WTC11 (cell line): ENCODE measurements around the gene FCMR. TPM values are rescaled to one million over a fixed set of nuclear protein-coding genes. Genes with fewer than 3 reads are reported as not detected.

Experiments used
- ATAC-seq: fragments of 200-7000 bp; cut with Tn5 transposase; 2 replicates; pipeline ENCODE4 v1.10.0; 2021; ENCODE audit warnings: mild to moderate bottlenecking, moderate library complexity
- CTCF ChIA-PET: fragments of 300-600 bp; sonication (Branson Sonifier 250); formaldehyde crosslinking; loops from one replicate; lab custom pipeline; 2021; ENCODE audit warnings: antibody characterized with exemption; lab: Charles Lee
- POLR2A ChIA-PET: fragments of 350-600 bp; sonication (Branson Sonifier 250); formaldehyde crosslinking; loops from one replicate; lab custom pipeline; 2021; ENCODE audit warnings: antibody characterized with exemption; lab: Charles Lee
- DNase-seq: peaks from one replicate; pipeline ENCODE4 v3.0.0; 2021; ENCODE audit warnings: low spot score
- H3K27ac Mint-ChIP-seq: 2 replicates; pipeline ENCODE4 v1.8.0; 2021; ENCODE audit warnings: mixed read lengths
- H3K27me3 Mint-ChIP-seq: 2 replicates; pipeline ENCODE4 v1.8.0; 2021; ENCODE audit warnings: low read depth, mild to moderate bottlenecking, moderate library complexity, mixed read lengths
- H3K36me3 Mint-ChIP-seq: 2 replicates; pipeline ENCODE4 v1.8.0; 2021; ENCODE audit warnings: mixed read lengths
- H3K4me1 Mint-ChIP-seq: 2 replicates; pipeline ENCODE4 v1.8.0; 2022; ENCODE audit warnings: mixed read lengths
- H3K4me3 Mint-ChIP-seq: 2 replicates; pipeline ENCODE4 v1.8.0; 2021; ENCODE audit warnings: mild to moderate bottlenecking, moderate library complexity, mixed read lengths
- H3K9me3 Mint-ChIP-seq: 2 replicates; pipeline ENCODE4 v1.8.0; 2021; ENCODE audit warnings: mixed read lengths
- CREM ChIP-seq: sonication (generic); formaldehyde crosslinking; IDR thresholded peaks from 2 replicates; pipeline ENCODE4 v1.8.1; 2022; ENCODE audit warnings: mild to moderate bottlenecking, missing genetic modification reagents, moderate library complexity
- ELF4 ChIP-seq: sonication (generic); formaldehyde crosslinking; IDR thresholded peaks from 2 replicates; pipeline ENCODE4 v1.8.1; 2022; ENCODE audit warnings: low read depth, mild to moderate bottlenecking, moderate library complexity, missing genetic modification reagents
- GABPB1 ChIP-seq: sonication (generic); formaldehyde crosslinking; IDR thresholded peaks from 2 replicates; pipeline ENCODE4 v1.8.1; 2023; ENCODE audit warnings: mild to moderate bottlenecking, missing genetic modification reagents
- MXD4 ChIP-seq: fragments of 250-450 bp; sonication (Bioruptor Pico); IDR thresholded peaks from 2 replicates; pipeline ENCODE4 v1.8.0; 2021; ENCODE audit warnings: mild to moderate bottlenecking, moderate library complexity, borderline replicate concordance
- SOX15 ChIP-seq: fragments of 250-450 bp; sonication (Bioruptor Pico); IDR thresholded peaks from 2 replicates; pipeline ENCODE4 v1.9.0; 2021; ENCODE audit warnings: mild to moderate bottlenecking
- TP53 ChIP-seq: sonication (generic); formaldehyde crosslinking; IDR thresholded peaks from 2 replicates; pipeline ENCODE4 v1.8.1; 2023; ENCODE audit warnings: mild to moderate bottlenecking, missing genetic modification reagents
- ZNF121 ChIP-seq: sonication (generic); formaldehyde crosslinking; IDR thresholded peaks from 2 replicates; pipeline ENCODE4 v1.8.0; 2023; ENCODE audit warnings: missing genetic modification reagents
- ZNF263 ChIP-seq: sonication (generic); formaldehyde crosslinking; IDR thresholded peaks from 2 replicates; pipeline ENCODE4 v1.8.1; 2022; ENCODE audit warnings: low read depth, mild to moderate bottlenecking, moderate library complexity, missing genetic modification reagents
- ZNF423 ChIP-seq: fragments of 250-450 bp; sonication (Bioruptor Pico); IDR thresholded peaks from 2 replicates; pipeline ENCODE4 v2.1.2; 2022; ENCODE audit warnings: mild to moderate bottlenecking, moderate library complexity
- total RNA-seq: library from RNA; stranded (reverse); gene quantifications from 3 replicates; pipeline ENCODE4 v1.2.3, GENCODE V29; 2021
- TF ChIP-seq, protein P1 (sequence below): sonication (generic); formaldehyde crosslinking; IDR thresholded peaks from 2 replicates; pipeline ENCODE4 v1.8.1; 2023; ENCODE audit warnings: mild to moderate bottlenecking, missing genetic modification reagents
- TF ChIP-seq, protein P2 (sequence below): fragments of 250-450 bp; sonication (Bioruptor Pico); IDR thresholded peaks from 2 replicates; pipeline ENCODE4 v1.8.0; 2021; ENCODE audit warnings: mild to moderate bottlenecking
- TF ChIP-seq, protein P3 (sequence below): sonication (generic); formaldehyde crosslinking; IDR thresholded peaks from 2 replicates; pipeline ENCODE4 v1.8.0; 2022; ENCODE audit warnings: missing genetic modification reagents
- TF ChIP-seq, protein P4 (sequence below): sonication (generic); formaldehyde crosslinking; IDR thresholded peaks from 2 replicates; pipeline ENCODE4 v1.8.1; 2022; ENCODE audit warnings: mild to moderate bottlenecking, moderate library complexity, missing genetic modification reagents
- TF ChIP-seq, protein P5 (sequence below): fragments of 250-450 bp; sonication (Bioruptor Pico); IDR thresholded peaks from 2 replicates; pipeline ENCODE4 v1.9.0; 2021; ENCODE audit warnings: mild to moderate bottlenecking, borderline replicate concordance
- TF ChIP-seq, protein P6 (sequence below): sonication (generic); formaldehyde crosslinking; IDR thresholded peaks from 2 replicates; pipeline ENCODE4 v1.8.1; 2023; ENCODE audit warnings: mild to moderate bottlenecking, missing genetic modification reagents, borderline replicate concordance
- TF ChIP-seq, protein P7 (sequence below): sonication (generic); formaldehyde crosslinking; IDR thresholded peaks from 2 replicates; pipeline ENCODE4 v1.8.0; 2022; ENCODE audit warnings: mild to moderate bottlenecking, missing genetic modification reagents

FCMR gene
- total RNA-seq, 1 experiment from 2014 or later: 1.0 TPM

DNA sequence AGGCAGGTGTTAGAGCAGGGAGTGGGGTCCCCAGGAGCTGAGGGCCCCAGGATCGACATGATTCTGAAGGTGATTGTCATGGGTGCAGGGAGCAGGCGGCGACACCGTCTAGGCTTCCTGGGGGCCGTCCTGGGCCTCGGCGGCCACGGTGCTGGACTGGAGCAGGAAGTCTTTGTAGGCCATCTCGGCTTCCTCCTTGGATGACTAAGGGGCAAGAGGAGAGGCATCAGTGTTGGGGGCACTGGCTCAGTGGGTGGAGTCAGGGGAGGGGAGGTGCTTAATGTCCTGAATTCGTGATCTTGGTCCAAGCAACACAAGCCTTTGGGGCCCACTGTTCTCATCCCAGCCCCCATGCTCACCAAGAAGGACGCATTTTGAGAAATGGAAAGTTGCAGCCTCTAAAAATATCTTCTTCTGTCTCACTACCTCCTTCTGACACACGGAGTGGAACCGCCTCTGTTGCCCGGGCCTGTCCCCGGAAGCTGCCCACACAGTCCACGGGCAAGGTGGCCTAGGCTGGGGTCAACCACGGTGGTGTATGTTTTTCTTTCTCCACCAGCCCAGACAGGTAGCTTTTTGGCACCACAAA lies 8.6 kb upstream of the FCMR start:
- Mint-ChIP-seq H3K27ac (peak overlapping the region; percentile 8; the same call in 1 of the 2 replicates), H3K36me3 (no peaks in the 10 kb centered on the region), H3K27me3 (no peaks in the 10 kb centered on the region; the same call in 1 of the 2 replicates), H3K4me3 (no peak overlapping the region), H3K9me3 (no peaks in the 10 kb centered on the region), H3K4me1 (no peaks in the 10 kb centered on the region)
- ChIA-PET POLR2A (no interaction called here), CTCF (interaction anchor here (0.8 to 4.1 kb wide), 8 partner anchors 16 to 459 kb away, joined by 3 to 53 read pairs (median 4); partner anchors contain the start of gene PIGR)
- TF ChIP-seq, protein P1, sequence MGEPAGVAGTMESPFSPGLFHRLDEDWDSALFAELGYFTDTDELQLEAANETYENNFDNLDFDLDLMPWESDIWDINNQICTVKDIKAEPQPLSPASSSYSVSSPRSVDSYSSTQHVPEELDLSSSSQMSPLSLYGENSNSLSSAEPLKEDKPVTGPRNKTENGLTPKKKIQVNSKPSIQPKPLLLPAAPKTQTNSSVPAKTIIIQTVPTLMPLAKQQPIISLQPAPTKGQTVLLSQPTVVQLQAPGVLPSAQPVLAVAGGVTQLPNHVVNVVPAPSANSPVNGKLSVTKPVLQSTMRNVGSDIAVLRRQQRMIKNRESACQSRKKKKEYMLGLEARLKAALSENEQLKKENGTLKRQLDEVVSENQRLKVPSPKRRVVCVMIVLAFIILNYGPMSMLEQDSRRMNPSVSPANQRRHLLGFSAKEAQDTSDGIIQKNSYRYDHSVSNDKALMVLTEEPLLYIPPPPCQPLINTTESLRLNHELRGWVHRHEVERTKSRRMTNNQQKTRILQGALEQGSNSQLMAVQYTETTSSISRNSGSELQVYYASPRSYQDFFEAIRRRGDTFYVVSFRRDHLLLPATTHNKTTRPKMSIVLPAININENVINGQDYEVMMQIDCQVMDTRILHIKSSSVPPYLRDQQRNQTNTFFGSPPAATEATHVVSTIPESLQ (CRISPR knock-in tag): no peak
- TF ChIP-seq, protein P2, sequence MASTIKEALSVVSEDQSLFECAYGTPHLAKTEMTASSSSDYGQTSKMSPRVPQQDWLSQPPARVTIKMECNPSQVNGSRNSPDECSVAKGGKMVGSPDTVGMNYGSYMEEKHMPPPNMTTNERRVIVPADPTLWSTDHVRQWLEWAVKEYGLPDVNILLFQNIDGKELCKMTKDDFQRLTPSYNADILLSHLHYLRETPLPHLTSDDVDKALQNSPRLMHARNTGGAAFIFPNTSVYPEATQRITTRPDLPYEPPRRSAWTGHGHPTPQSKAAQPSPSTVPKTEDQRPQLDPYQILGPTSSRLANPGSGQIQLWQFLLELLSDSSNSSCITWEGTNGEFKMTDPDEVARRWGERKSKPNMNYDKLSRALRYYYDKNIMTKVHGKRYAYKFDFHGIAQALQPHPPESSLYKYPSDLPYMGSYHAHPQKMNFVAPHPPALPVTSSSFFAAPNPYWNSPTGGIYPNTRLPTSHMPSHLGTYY (CRISPR knock-in tag): no peak
- TF ChIP-seq CREM: no peak
- TF ChIP-seq, protein P3, sequence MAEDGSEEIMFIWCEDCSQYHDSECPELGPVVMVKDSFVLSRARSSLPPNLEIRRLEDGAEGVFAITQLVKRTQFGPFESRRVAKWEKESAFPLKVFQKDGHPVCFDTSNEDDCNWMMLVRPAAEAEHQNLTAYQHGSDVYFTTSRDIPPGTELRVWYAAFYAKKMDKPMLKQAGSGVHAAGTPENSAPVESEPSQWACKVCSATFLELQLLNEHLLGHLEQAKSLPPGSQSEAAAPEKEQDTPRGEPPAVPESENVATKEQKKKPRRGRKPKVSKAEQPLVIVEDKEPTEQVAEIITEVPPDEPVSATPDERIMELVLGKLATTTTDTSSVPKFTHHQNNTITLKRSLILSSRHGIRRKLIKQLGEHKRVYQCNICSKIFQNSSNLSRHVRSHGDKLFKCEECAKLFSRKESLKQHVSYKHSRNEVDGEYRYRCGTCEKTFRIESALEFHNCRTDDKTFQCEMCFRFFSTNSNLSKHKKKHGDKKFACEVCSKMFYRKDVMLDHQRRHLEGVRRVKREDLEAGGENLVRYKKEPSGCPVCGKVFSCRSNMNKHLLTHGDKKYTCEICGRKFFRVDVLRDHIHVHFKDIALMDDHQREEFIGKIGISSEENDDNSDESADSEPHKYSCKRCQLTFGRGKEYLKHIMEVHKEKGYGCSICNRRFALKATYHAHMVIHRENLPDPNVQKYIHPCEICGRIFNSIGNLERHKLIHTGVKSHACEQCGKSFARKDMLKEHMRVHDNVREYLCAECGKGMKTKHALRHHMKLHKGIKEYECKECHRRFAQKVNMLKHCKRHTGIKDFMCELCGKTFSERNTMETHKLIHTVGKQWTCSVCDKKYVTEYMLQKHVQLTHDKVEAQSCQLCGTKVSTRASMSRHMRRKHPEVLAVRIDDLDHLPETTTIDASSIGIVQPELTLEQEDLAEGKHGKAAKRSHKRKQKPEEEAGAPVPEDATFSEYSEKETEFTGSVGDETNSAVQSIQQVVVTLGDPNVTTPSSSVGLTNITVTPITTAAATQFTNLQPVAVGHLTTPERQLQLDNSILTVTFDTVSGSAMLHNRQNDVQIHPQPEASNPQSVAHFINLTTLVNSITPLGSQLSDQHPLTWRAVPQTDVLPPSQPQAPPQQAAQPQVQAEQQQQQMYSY: no peak
- TF ChIP-seq GABPB1 (CRISPR knock-in tag): no peak
- TF ChIP-seq, protein P4, sequence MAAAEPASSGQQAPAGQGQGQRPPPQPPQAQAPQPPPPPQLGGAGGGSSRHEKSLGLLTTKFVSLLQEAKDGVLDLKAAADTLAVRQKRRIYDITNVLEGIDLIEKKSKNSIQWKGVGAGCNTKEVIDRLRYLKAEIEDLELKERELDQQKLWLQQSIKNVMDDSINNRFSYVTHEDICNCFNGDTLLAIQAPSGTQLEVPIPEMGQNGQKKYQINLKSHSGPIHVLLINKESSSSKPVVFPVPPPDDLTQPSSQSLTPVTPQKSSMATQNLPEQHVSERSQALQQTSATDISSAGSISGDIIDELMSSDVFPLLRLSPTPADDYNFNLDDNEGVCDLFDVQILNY (CRISPR knock-in tag): no peak
- no peak for ATAC-seq
- DNase-seq: no peak

DNA sequence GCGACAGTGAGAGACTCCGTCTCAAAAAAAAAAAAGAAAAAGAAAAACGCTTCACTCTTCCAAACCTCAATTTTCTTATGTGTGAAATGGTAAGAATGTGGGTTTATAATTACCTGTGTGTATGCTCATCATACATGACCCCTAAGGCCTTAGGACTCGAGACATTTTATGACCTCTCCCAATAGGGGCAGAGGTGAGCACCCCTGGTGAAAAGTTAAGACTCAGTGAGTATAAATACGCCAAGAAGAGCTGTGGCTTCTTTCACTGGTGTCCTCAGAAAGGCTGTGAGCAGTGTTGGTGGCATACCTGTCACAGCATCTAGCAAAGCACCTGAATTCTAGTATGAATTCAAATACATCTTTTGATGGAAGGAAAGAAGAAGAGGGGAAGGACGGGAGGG lies 7.8 kb upstream of the FCMR start:
- POLR2A ChIA-PET: no interaction called here
- Mint-ChIP-seq H3K9me3 (no peaks in the 10 kb centered on the region), H3K36me3 (no peaks in the 10 kb centered on the region), H3K27ac (no peak overlapping the region), H3K27me3 (no peaks in the 10 kb centered on the region; the same call in 1 of the 2 replicates), H3K4me3 (no peak overlapping the region), H3K4me1 (no peaks in the 10 kb centered on the region)
- ATAC-seq: no peak
- no peak for TF ChIP-seq ZNF121 (CRISPR knock-in tag)
- TF ChIP-seq, protein P5, sequence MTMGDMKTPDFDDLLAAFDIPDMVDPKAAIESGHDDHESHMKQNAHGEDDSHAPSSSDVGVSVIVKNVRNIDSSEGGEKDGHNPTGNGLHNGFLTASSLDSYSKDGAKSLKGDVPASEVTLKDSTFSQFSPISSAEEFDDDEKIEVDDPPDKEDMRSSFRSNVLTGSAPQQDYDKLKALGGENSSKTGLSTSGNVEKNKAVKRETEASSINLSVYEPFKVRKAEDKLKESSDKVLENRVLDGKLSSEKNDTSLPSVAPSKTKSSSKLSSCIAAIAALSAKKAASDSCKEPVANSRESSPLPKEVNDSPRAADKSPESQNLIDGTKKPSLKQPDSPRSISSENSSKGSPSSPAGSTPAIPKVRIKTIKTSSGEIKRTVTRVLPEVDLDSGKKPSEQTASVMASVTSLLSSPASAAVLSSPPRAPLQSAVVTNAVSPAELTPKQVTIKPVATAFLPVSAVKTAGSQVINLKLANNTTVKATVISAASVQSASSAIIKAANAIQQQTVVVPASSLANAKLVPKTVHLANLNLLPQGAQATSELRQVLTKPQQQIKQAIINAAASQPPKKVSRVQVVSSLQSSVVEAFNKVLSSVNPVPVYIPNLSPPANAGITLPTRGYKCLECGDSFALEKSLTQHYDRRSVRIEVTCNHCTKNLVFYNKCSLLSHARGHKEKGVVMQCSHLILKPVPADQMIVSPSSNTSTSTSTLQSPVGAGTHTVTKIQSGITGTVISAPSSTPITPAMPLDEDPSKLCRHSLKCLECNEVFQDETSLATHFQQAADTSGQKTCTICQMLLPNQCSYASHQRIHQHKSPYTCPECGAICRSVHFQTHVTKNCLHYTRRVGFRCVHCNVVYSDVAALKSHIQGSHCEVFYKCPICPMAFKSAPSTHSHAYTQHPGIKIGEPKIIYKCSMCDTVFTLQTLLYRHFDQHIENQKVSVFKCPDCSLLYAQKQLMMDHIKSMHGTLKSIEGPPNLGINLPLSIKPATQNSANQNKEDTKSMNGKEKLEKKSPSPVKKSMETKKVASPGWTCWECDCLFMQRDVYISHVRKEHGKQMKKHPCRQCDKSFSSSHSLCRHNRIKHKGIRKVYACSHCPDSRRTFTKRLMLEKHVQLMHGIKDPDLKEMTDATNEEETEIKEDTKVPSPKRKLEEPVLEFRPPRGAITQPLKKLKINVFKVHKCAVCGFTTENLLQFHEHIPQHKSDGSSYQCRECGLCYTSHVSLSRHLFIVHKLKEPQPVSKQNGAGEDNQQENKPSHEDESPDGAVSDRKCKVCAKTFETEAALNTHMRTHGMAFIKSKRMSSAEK: no peak
- TF ChIP-seq, protein P6, sequence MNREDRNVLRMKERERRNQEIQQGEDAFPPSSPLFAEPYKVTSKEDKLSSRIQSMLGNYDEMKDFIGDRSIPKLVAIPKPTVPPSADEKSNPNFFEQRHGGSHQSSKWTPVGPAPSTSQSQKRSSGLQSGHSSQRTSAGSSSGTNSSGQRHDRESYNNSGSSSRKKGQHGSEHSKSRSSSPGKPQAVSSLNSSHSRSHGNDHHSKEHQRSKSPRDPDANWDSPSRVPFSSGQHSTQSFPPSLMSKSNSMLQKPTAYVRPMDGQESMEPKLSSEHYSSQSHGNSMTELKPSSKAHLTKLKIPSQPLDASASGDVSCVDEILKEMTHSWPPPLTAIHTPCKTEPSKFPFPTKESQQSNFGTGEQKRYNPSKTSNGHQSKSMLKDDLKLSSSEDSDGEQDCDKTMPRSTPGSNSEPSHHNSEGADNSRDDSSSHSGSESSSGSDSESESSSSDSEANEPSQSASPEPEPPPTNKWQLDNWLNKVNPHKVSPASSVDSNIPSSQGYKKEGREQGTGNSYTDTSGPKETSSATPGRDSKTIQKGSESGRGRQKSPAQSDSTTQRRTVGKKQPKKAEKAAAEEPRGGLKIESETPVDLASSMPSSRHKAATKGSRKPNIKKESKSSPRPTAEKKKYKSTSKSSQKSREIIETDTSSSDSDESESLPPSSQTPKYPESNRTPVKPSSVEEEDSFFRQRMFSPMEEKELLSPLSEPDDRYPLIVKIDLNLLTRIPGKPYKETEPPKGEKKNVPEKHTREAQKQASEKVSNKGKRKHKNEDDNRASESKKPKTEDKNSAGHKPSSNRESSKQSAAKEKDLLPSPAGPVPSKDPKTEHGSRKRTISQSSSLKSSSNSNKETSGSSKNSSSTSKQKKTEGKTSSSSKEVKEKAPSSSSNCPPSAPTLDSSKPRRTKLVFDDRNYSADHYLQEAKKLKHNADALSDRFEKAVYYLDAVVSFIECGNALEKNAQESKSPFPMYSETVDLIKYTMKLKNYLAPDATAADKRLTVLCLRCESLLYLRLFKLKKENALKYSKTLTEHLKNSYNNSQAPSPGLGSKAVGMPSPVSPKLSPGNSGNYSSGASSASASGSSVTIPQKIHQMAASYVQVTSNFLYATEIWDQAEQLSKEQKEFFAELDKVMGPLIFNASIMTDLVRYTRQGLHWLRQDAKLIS: no peak
- no peak for TF ChIP-seq ZNF423
- TF ChIP-seq MXD4 (CRISPR knock-in tag): no peak
- no peak for TF ChIP-seq ELF4 (CRISPR knock-in tag)
- TF ChIP-seq, protein P7, sequence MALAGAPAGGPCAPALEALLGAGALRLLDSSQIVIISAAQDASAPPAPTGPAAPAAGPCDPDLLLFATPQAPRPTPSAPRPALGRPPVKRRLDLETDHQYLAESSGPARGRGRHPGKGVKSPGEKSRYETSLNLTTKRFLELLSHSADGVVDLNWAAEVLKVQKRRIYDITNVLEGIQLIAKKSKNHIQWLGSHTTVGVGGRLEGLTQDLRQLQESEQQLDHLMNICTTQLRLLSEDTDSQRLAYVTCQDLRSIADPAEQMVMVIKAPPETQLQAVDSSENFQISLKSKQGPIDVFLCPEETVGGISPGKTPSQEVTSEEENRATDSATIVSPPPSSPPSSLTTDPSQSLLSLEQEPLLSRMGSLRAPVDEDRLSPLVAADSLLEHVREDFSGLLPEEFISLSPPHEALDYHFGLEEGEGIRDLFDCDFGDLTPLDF (CRISPR knock-in tag): no peak
- no peak for TF ChIP-seq ZNF263
- TF ChIP-seq TP53 (CRISPR knock-in tag): no peak
- TF ChIP-seq SOX15: no peak
- CTCF ChIA-PET: interaction anchor here (0.7 to 2.4 kb wide), 5 partner anchors 17 to 458 kb away, joined by 3 to 10 read pairs (median 4); no protein-coding TSS in a partner anchor
- DNase-seq: no peak
